ENCODE data around the gene CCDC187.
A peak's percentile ranks its signal among the peaks of the same experiment; 100 is the strongest.

The CCDC187 gene

GRCh38 chr9:136252846-136253245 is 51.0 kb downstream of the CCDC187 start:
- DNase-seq (ENCODE audit: low spot score), result no peak

GRCh38 chr9:136252281-136252680 is 51.6 kb downstream of the CCDC187 start:
- no peak for DNase-seq (ENCODE audit: low spot score)

GRCh38 chr9:136251264-136252115 is 52.4 kb downstream of the CCDC187 start:
- no peak for DNase-seq (ENCODE audit: low spot score)

GRCh38 chr9:136250676-136251075 is 53.2 kb downstream of the CCDC187 start:
- DNase-seq (ENCODE audit: low spot score), result no peak

GRCh38 chr9:136249877-136250559 is 53.9 kb downstream of the CCDC187 start:
- no peak for DNase-seq (ENCODE audit: low spot score)

- no peak for DNase-seq (ENCODE audit: low spot score)
Measured at GRCh38 chr9:136248951-136249876, 54.7 kb downstream of the CCDC187 start.

- DNase-seq (ENCODE audit: low spot score), result no peak
Measured at GRCh38 chr9:136247947-136248637, 55.8 kb downstream of the CCDC187 start.

- no peak for DNase-seq (ENCODE audit: low spot score)
Measured at GRCh38 chr9:136247551-136247916, 56.4 kb downstream of the CCDC187 start.

- DNase-seq (ENCODE audit: low spot score), result no peak
Measured at GRCh38 chr9:136246849-136247550, 56.9 kb downstream of the CCDC187 start.

- peak; percentile 68 for DNase-seq (ENCODE audit: low spot score)
Measured at GRCh38 chr9:136245219-136246150, 58.4 kb downstream of the CCDC187 start, which contains the start of gene QSOX2. QSOX2 (minus strand) TSS chr9:136245812; CDS start chr9:136245803, 9 bp downstream.

GRCh38 chr9:136244969-136245218 is 59.0 kb downstream of the CCDC187 start:
- no peak for DNase-seq (ENCODE audit: low spot score)

GRCh38 chr9:136244122-136244968 is 59.5 kb downstream of the CCDC187 start:
- DNase-seq (ENCODE audit: low spot score), result no peak

- DNase-seq (ENCODE audit: low spot score), result no peak
Measured at GRCh38 chr9:136243631-136244030, 60.3 kb downstream of the CCDC187 start.

GRCh38 chr9:136242918-136243525 is 60.9 kb downstream of the CCDC187 start:
- DNase-seq (ENCODE audit: low spot score), result no peak

- DNase-seq (ENCODE audit: low spot score), result no peak
Measured at GRCh38 chr9:136242248-136242647, 61.6 kb downstream of the CCDC187 start.

GRCh38 chr9:136241542-136241941 is 62.4 kb downstream of the CCDC187 start:
- DNase-seq (ENCODE audit: low spot score), result no peak

- DNase-seq (ENCODE audit: low spot score), result no peak
Measured at GRCh38 chr9:136240941-136241340, 63.0 kb downstream of the CCDC187 start.

- DNase-seq (ENCODE audit: low spot score), result no peak
Measured at GRCh38 chr9:136239983-136240330, 63.9 kb downstream of the CCDC187 start.

Measured in kidney capillary endothelial cell (primary cell).